Fibroblast of lung (primary cell): ENCODE results near the gene DENND5B.

Experiments
- EZH2 ChIP-seq: IDR thresholded peaks from 2 replicates; pipeline ENCODE4 v1.5.1; 2012; ENCODE audit warnings: low read length, control low read depth, mild to moderate bottlenecking; ENCODE audit errors: missing control alignments
- TF ChIP-seq, protein P1 (sequence below), 2 donors: IDR thresholded peaks in 1 of 2; conservative IDR thresholded peaks in 1 of 2; 1 replicate in 1 of 2; 2 replicates in 1 of 2; pipeline ENCODE4 v1.5.1; 2011 to 2012; ENCODE audit warnings: low read length in 2 of 2, control low read depth in 1 of 2, inconsistent platforms in 1 of 2, low read depth in 1 of 2, mild to moderate bottlenecking in 1 of 2

GRCh38 chr12:31482816-31483215 is 108.1 kb downstream of the DENND5B start:
- TF ChIP-seq, protein P1, sequence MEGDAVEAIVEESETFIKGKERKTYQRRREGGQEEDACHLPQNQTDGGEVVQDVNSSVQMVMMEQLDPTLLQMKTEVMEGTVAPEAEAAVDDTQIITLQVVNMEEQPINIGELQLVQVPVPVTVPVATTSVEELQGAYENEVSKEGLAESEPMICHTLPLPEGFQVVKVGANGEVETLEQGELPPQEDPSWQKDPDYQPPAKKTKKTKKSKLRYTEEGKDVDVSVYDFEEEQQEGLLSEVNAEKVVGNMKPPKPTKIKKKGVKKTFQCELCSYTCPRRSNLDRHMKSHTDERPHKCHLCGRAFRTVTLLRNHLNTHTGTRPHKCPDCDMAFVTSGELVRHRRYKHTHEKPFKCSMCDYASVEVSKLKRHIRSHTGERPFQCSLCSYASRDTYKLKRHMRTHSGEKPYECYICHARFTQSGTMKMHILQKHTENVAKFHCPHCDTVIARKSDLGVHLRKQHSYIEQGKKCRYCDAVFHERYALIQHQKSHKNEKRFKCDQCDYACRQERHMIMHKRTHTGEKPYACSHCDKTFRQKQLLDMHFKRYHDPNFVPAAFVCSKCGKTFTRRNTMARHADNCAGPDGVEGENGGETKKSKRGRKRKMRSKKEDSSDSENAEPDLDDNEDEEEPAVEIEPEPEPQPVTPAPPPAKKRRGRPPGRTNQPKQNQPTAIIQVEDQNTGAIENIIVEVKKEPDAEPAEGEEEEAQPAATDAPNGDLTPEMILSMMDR (conservative IDR thresholded peaks at IDR 0.05 in 1 of 2, IDR thresholded peaks at IDR 0.05 in 1 of 2; ENCODE audit: low read depth in 1 of 2, low read length in 2 of 2), result no peak
- TF ChIP-seq EZH2, result no peak
